Astrocyte (in vitro differentiated cells and primary cell): ENCODE data around the gene CHMP2A.

Experiments
- EZH2 ChIP-seq: IDR thresholded peaks from 2 replicates; pipeline ENCODE4 v1.6.1; 2012; ENCODE audit warnings: mild to moderate bottlenecking, low read length, inconsistent platforms; ENCODE audit not compliant: insufficient read depth
- TF ChIP-seq, protein P1 (sequence below): IDR thresholded peaks from 2 replicates; pipeline ENCODE4 v1.5.1; 2011; ENCODE audit warnings: low read depth, mild to moderate bottlenecking, inconsistent platforms, low read length, moderate library complexity; ENCODE audit not compliant: insufficient read depth

DNA sequence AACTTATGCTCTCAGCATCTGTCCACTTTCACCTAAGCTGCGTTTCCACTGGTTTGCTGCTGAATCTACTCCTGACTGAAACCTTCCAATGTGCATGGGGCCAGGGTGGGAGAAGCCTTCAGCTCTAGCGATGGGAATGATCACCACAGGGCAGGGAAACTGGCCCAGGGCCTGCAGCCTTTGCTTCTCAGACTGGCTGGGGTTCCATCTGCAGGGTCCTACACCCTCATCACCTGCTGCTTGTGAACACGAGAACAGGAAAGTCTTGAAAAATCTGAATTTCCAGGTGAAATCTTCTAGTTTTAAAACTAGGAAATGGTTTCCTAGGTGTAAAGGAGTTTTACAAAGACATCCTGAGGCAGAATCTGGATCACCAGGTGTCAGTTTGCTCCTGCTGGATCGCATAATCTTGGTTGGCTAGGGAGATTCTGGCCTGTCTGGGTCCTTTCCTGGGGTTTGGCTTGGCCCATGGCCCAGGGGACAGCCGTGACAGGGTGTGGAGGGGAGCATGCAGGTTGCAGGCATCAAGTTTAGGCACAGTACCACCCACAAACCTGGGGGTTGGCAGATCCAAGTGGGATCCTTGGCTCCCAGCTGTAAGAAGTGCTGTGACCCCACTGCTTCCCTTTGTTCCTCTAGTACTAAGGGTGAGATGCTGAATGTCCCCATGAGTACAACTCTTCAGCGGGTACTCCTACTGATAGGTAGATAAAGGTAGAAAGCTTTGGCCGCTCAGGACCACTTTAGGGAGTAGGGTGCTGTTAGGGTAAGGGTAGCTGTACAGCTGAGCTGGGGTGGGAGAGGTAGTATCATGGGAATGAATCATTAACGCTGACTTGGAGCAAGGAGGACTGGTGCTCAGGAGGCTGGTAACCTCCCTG, 5.3 kb upstream of the CHMP2A start:
- TF ChIP-seq, protein P1, sequence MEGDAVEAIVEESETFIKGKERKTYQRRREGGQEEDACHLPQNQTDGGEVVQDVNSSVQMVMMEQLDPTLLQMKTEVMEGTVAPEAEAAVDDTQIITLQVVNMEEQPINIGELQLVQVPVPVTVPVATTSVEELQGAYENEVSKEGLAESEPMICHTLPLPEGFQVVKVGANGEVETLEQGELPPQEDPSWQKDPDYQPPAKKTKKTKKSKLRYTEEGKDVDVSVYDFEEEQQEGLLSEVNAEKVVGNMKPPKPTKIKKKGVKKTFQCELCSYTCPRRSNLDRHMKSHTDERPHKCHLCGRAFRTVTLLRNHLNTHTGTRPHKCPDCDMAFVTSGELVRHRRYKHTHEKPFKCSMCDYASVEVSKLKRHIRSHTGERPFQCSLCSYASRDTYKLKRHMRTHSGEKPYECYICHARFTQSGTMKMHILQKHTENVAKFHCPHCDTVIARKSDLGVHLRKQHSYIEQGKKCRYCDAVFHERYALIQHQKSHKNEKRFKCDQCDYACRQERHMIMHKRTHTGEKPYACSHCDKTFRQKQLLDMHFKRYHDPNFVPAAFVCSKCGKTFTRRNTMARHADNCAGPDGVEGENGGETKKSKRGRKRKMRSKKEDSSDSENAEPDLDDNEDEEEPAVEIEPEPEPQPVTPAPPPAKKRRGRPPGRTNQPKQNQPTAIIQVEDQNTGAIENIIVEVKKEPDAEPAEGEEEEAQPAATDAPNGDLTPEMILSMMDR: no peak
- TF ChIP-seq EZH2: no peak
